Measurements from ENCODE around the gene GRIK2.

Gene GRIK2

DNA sequence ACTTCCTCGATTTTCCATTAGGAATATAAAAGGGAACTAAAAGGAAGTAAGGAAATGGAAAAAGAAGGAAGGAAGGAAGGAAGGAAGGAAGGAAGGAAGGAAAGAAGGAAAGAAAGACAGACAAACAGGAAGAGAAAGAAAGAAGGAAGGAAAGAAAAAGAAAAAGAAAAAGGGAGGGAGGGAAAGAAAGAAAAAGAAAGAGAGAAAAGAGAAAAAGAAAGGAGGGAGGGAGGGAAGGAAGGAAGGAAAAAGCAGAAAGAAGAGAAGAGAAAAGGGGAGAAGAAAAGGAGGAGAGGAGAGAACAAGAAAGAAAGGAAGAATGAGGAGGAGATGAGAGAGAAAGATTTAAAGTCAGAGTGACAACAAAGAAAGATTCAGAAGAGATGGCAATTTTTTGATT lies 724.5 kb downstream of the GRIK2 start:
- ATAC-seq (replicated peaks; ENCODE audit: extremely low read depth, poor library complexity, severe bottlenecking), result no peak
- H3K36me3 Mint-ChIP-seq (ENCODE audit: insufficient read depth), result no peaks in the 10 kb centered on the region
- H3K4me3 Mint-ChIP-seq, result no peak overlapping the region
- H3K27me3 Mint-ChIP-seq, result no peaks in the 10 kb centered on the region
- no peaks in the 10 kb centered on the region for H3K4me1 Mint-ChIP-seq
- peaks cover 14% of the 10 kb centered on the region for H3K9me3 Mint-ChIP-seq
- DNase-seq (ENCODE audit: low spot score in 2 of 2), result no peak
- no peak overlapping the region for H3K27ac Mint-ChIP-seq (ENCODE audit: low read depth)
